Activated T-cell treated with anti-CD3 and anti-CD28 coated beads, Interleukin-2, amount 50 U/mL, for 4 hours (primary cell): ENCODE data around the gene CNNM2. TPM values are rescaled to one million over a fixed set of nuclear protein-coding genes. Genes with fewer than 3 reads are reported as not detected.
"Not testable (repeated sequence)": the region's sequence is repeated elsewhere in the genome, so short reads cannot be mapped to it uniquely, and the experiment has no call there.

Experiments used
- ATAC-seq, 2 donors: fragments of 200-7000 bp; cut with Tn5 transposase; one replicate each; pipeline ENCODE4 v1.10.0; 2021
- DNase-seq: peaks from one replicate; pipeline ENCODE4 v3.0.0-alpha.2; 2020
- H3K27me3 Mint-ChIP-seq: one replicate; pipeline ENCODE4 v1.8.0; 2021; ENCODE audit warnings: low read depth, mixed read lengths
- H3K36me3 Mint-ChIP-seq: one replicate; pipeline ENCODE4 v1.8.0; 2022; ENCODE audit warnings: mixed read lengths; ENCODE audit not compliant: insufficient read depth
- H3K4me1 Mint-ChIP-seq: one replicate; pipeline ENCODE4 v1.8.0; 2021; ENCODE audit warnings: low read depth, mixed read lengths
- H3K4me3 Mint-ChIP-seq: one replicate; pipeline ENCODE4 v1.8.0; 2021; ENCODE audit warnings: mild to moderate bottlenecking, moderate library complexity, mixed read lengths
- H3K9me3 Mint-ChIP-seq: one replicate; pipeline ENCODE4 v1.8.0; 2021; ENCODE audit warnings: mixed read lengths
- total RNA-seq, 3 donors: library from RNA; stranded (reverse); gene quantifications; one replicate each; pipeline ENCODE4 v1.2.1, GENCODE V29; 2021

CNNM2 gene
- total RNA-seq, 3 donors from 2014 or later: 6.0 to 6.3 (median 6.1) TPM

DNA sequence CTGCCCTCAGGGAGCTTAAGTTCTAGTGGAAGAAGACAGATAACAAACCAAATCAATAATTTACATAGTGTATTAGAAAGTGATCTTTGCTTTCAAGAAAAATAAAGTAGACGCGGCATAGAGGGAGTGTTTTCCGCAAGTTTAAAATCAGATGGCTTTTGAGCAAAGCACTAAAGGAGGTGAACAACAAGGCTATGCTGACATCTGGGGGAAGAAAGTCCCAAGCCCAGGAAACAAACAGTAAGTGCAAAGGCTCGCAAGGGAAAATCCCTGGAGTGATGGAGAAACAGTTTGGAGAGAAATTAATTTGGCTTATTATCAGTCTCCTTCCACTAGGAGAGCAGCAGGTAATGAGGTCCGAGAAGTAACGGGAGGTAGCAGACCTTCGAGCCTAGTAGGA lies 1.9 kb upstream of the CNNM2 start:
- ATAC-seq (no peak), DNase-seq (no peak)
- peaks cover 30% of the 10 kb centered on the region for H3K4me1 Mint-ChIP-seq
- H3K4me3 Mint-ChIP-seq: peak overlapping the region; percentile 92
- H3K9me3 Mint-ChIP-seq: no peaks in the 10 kb centered on the region
- H3K36me3 Mint-ChIP-seq: no peaks in the 10 kb centered on the region
- peaks cover 17% of the 10 kb centered on the region for H3K27me3 Mint-ChIP-seq

DNA sequence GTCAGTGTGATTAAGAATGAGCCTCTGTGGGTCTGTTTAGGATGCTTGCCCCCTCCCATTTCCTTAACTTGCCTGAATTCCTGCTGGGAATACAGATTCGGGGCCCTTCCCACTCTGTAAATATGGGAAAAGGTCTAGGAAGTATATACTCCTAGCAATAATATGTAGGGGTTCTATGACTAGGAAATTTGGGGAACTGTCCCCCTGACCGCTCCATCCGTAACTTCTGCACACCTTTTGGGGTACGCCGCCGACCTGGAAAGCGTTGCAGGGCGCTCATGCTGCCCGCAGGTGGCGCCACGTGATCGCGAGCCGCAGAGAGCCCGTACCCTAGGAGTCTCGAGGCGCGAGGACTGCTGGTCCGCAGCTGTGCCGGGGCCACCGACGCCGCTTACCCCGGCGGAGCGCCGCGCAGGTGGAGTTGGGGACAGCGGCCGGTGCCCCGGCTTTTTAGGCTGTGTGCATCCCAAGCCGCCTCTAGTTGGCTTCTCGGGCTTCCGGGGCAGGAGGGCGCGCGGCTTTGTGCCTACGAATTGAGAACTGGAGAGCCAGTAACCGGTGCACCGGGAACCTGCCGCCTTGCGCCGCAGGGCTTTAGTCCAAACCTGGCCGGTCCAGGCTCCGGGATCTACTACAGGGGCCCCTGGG lies 656 bp upstream of the CNNM2 start:
- DNase-seq: peak; percentile 78
- ATAC-seq: peak; percentile 56 to 58
- H3K4me1 Mint-ChIP-seq: peaks cover 42% of the 10 kb centered on the region
- H3K9me3 Mint-ChIP-seq: no peaks in the 10 kb centered on the region
- H3K27me3 Mint-ChIP-seq: peaks cover 15% of the 10 kb centered on the region
- peak overlapping the region; percentile 92 for H3K4me3 Mint-ChIP-seq
- peaks cover 1% of the 10 kb centered on the region for H3K36me3 Mint-ChIP-seq

DNA sequence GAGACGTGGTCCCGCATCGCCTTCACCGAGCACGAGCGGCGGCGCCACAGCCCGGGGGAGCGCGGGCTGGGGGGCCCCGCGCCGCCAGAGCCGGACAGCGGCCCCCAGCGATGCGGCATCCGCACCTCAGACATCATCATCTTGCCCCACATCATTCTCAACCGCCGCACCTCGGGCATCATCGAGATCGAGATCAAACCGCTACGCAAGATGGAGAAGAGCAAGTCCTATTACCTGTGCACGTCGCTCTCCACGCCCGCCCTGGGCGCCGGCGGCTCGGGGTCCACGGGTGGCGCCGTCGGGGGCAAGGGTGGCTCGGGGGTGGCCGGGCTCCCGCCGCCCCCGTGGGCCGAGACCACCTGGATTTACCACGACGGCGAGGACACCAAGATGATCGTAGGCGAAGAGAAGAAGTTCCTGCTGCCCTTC lies 737 bp downstream of the CNNM2 start:
- H3K9me3 Mint-ChIP-seq: no peaks in the 10 kb centered on the region
- peaks cover 1% of the 10 kb centered on the region for H3K36me3 Mint-ChIP-seq
- DNase-seq (peak; percentile 17), ATAC-seq (peak; percentile 2 to 5)
- H3K27me3 Mint-ChIP-seq: peaks cover 8% of the 10 kb centered on the region
- peak overlapping the region; percentile 92 for H3K4me3 Mint-ChIP-seq
- H3K4me1 Mint-ChIP-seq: peaks cover 55% of the 10 kb centered on the region

DNA sequence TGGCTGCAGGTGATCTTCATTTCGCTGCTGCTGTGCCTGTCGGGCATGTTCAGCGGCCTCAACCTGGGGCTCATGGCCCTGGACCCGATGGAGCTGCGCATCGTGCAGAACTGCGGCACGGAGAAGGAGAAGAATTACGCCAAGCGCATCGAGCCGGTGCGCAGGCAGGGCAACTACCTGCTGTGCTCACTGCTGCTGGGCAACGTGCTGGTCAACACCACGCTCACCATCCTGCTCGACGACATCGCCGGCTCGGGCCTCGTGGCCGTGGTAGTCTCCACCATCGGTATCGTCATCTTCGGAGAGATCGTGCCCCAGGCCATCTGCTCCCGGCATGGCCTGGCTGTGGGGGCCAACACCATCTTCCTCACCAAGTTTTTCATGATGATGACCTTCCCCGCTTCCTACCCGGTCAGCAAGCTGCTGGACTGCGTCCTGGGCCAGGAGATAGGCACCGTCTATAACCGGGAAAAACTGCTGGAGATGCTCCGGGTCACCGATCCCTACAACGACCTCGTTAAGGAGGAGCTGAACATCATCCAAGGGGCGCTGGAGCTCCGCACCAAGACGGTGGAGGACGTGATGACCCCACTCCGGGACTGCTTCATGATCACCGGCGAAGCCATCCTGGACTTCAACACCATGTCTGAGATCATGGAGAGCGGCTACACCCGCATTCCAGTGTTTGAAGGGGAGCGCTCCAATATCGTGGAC lies 1.3 kb downstream of the CNNM2 start:
- ATAC-seq (no peak), DNase-seq (no peak)
- peaks cover 59% of the 10 kb centered on the region for H3K4me1 Mint-ChIP-seq
- H3K9me3 Mint-ChIP-seq: no peaks in the 10 kb centered on the region
- H3K27me3 Mint-ChIP-seq: peaks cover 5% of the 10 kb centered on the region
- H3K4me3 Mint-ChIP-seq: peak overlapping the region; percentile 92
- H3K36me3 Mint-ChIP-seq: peaks cover 1% of the 10 kb centered on the region

DNA sequence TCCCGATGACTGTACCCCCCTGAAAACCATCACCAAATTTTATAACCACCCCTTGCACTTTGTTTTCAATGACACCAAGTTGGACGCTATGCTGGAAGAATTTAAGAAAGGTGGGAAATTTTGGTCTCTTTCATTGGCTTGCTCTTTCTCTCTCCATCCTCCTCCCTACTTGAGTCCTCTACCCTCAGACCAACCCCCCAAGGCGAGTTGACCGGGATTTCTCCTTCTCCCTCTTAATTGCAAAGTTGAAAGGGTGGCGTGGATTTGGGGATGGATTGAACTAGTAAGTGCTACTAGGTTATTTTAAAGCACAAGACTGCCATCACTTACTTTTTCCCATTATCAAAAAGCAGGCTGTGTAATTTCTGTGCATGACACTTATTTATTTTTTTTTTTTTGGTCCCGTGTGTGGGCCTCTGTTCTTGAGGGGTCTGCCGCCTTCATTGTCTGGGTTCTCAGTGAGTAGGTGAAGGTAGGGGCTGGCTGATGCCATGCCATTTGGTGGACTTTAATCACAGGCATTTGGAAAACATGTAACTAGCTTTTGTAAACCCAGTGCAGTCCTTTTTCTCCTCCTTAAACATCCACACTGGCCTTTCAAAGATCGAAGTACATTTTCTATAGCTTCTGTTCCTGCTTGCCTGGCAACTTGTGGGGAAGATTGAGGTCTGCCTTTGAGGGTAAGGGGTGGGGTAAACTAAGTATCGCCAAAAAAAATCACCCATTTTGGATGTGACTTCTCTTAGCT lies 2.1 kb downstream of the CNNM2 start:
- H3K36me3 Mint-ChIP-seq: peaks cover 1% of the 10 kb centered on the region
- no peak for ATAC-seq
- peak overlapping the region; percentile 92 for H3K4me3 Mint-ChIP-seq
- H3K9me3 Mint-ChIP-seq: no peaks in the 10 kb centered on the region
- peaks cover 59% of the 10 kb centered on the region for H3K4me1 Mint-ChIP-seq
- peaks cover 5% of the 10 kb centered on the region for H3K27me3 Mint-ChIP-seq
- no peak for DNase-seq

DNA sequence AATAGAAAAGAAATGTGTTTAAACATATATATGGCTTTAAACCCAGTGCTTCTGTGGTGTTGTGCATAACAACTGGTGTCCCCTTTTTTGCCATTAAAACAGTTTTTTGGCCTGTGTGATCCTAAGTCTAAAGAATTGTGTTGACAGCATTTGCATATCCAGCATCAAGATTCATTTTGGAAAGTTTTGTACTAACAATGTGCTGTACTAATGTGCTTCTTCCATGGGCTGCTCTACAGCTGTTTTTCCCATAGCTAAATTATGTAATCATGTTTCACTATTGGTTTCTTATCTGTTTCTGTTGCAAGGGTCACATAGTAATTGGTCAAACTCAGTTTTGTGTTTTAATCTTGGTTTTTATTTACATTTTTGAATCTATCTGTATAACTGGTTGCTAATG lies 5.5 kb downstream of the CNNM2 start:
- H3K36me3 Mint-ChIP-seq: peaks cover 6% of the 10 kb centered on the region
- H3K4me3 Mint-ChIP-seq: no peak overlapping the region
- no peaks in the 10 kb centered on the region for H3K9me3 Mint-ChIP-seq
- no peaks in the 10 kb centered on the region for H3K27me3 Mint-ChIP-seq
- peaks cover 55% of the 10 kb centered on the region for H3K4me1 Mint-ChIP-seq
- ATAC-seq (no peak), DNase-seq (no peak)

DNA sequence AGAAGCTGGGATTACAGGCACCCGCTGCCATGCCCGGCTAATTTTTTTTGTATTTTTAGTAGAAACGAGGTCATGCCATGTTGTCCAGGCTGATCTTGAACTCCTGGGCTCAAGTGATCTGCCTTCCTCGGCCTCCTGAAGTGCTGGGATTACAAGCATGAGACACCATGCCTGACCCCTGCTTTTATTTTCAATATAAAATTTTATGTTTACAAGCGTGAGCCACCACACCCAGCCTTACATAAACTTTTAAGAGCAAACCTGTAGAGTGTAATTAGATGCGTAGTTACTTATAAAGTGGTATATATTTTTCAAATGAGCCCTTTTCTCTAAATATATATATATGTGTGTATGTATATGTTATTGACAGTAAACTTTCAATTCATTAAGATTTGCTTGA lies 8.7 kb downstream of the CNNM2 start:
- H3K27me3 Mint-ChIP-seq: no peaks in the 10 kb centered on the region
- H3K4me1 Mint-ChIP-seq: peaks cover 28% of the 10 kb centered on the region
- peaks cover 8% of the 10 kb centered on the region for H3K36me3 Mint-ChIP-seq
- DNase-seq (no peak), ATAC-seq (no peak)
- no peaks in the 10 kb centered on the region for H3K9me3 Mint-ChIP-seq
- H3K4me3 Mint-ChIP-seq: no peak overlapping the region

DNA sequence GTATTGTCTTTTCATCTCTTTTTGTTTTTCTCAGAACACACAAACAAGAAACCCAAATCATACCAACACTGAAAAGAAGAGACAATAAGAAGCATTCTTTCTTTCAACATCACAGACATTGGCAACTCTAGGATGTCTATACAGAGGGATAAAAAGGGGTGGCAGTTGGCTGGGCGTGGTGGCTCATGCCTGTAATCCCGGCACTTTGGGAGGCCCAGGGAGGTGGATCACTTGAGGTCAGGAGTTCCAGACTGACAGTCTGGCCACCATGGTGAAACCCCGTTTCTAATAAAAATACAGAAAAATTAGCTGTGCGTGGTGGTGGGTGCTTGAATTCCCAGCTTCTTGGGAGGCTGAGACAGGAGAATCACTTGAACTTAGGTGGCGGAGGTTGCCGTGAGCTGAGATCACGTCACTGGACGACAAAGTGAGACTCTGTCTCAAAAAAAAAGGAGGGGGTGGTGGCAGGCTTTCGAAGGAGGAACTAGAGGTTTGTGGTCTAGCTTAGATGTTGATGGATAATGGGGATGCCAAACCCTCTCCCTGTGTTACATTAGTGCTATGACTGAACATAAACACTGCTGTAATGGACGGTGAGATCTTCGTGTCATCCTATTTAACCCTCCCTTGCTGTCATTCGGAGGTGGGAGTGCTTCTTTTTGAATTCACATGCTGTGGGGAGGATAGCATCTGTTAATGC lies 9.4 kb downstream of the CNNM2 start:
- peaks cover 24% of the 10 kb centered on the region for H3K4me1 Mint-ChIP-seq
- no peaks in the 10 kb centered on the region for H3K27me3 Mint-ChIP-seq
- H3K36me3 Mint-ChIP-seq: peaks cover 9% of the 10 kb centered on the region
- no peaks in the 10 kb centered on the region for H3K9me3 Mint-ChIP-seq
- no peak overlapping the region for H3K4me3 Mint-ChIP-seq
- DNase-seq (no peak), ATAC-seq (peak; percentile 43 to 71)

DNA sequence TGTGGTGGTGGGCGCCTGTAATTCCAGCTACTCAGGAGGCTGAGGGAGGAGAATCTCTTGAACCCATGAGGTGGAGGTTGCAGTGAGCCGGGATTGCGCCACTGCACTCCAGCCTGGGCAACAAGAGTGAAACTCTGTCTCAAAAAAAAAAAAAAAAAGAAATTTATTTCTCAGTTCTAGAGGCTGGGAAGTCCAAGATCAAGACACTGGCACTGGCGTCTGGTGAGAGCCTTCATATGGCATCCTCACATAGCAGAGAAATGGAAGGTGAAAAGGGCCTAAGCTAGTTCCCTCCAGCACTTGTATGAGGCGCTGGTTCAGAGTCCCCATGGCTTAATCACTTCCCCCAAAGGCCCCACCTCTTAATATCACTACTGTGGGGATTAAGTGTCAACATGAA lies 10.3 kb downstream of the CNNM2 start:
- H3K4me1 Mint-ChIP-seq: peaks cover 15% of the 10 kb centered on the region
- ATAC-seq, H3K9me3 Mint-ChIP-seq, H3K36me3 Mint-ChIP-seq, H3K27me3 Mint-ChIP-seq, H3K4me3 Mint-ChIP-seq, DNase-seq: not testable (repeated sequence)

DNA sequence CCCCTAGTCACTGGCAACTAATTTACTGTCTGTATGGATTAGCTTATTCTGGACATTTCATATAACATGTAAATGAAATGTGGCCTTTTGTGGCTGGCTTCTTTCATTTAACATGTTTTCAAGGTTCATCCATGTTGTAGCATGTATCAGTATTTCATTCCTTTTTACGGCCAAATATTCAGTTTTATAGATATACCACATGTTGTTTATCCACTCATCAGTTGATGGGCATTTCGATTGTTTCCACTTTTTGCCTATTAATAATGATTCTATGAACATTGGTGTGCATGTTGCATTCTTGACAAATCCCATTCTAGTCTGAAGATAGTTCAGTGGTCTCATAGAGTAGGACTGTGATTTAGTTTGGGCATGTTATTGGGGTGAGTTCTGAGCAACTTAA lies 12.6 kb downstream of the CNNM2 start:
- H3K27me3 Mint-ChIP-seq: no peaks in the 10 kb centered on the region
- H3K9me3 Mint-ChIP-seq: no peaks in the 10 kb centered on the region
- no peak for DNase-seq
- H3K4me3 Mint-ChIP-seq: no peak overlapping the region
- no peak for ATAC-seq
- peaks cover 11% of the 10 kb centered on the region for H3K36me3 Mint-ChIP-seq
- H3K4me1 Mint-ChIP-seq: peaks cover 7% of the 10 kb centered on the region

DNA sequence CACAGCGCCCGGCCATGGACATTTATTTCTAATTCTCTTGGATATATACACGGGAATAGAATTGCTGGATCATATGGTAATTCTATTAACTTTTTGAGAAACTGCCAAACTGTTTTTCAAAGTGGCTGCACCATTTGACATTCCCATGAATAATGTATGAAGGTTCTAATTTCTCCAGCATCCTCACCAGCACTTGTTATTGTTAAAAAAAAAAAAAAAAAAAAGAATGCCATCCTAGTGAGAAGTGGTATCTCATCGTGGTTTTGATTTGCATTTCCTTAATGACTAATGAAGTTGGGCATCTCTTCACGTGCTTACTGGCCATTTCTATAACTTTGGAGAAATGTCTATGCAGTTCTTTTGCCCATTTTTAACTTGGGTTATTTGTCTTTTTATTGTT lies 13.5 kb downstream of the CNNM2 start:
- no peak for DNase-seq
- no peak for ATAC-seq

DNA sequence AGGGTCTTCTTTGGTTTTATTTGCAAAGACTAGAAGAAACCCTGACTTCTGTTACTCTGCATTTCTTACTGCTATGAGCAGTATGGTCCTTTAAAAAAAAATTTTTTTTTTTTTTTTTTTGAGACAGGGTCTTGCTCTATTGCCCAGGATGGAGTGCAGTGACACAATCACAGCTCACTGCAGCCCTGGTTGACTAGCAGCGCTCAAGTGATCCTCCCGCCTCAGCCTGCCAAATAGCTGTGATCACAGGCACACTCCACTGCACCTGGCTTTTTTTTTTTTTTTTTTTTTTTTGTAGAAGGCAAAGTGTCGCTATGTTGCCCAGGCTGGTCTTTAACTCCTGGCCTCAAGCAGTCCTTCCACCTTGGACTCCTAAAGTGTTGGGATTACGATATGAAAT lies 17.4 kb downstream of the CNNM2 start:
- ATAC-seq: no peak
- peaks cover 20% of the 10 kb centered on the region for H3K4me1 Mint-ChIP-seq
- no peak overlapping the region for H3K4me3 Mint-ChIP-seq

More for the DNA sequence above, 13.5 kb downstream of the CNNM2 start:
- Mint-ChIP-seq H3K4me3 (no peak overlapping the region), H3K4me1 (peaks cover 16% of the 10 kb centered on the region), H3K27me3 (no peaks in the 10 kb centered on the region), H3K9me3 (no peaks in the 10 kb centered on the region), H3K36me3 (peaks cover 11% of the 10 kb centered on the region)

DNA sequence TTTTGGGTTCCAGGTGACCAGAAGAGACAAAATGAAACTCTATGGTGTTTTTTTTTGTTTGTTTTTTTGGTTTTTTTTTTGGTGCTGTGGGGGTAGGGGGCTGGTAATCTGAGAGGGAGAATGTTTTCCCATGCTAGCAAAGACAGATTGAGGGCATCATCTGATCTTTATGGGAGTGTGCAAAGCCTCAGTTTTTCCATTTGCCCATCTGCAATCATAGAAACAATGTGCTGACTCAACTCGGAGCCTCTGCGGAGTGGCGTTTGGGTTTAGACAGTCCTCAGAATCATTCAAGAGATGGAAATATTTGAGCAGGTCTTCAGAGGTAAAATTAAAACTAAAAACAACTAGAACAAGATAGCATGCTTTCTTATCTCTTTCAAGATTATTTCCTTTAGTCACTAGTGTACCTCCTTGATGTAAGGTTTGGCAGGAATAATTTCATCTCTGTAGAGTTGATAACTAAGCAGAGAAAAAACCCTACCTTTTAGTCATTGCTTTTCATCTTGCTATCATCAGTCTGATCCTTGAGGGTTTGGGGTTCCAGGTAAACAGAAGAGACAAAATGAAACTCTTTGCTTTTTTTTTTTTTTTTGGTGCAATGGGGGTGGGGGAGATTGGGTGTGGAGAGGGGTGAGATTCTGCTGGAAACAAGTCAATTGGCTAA lies 18.0 kb downstream of the CNNM2 start:
- ATAC-seq: peak; percentile 80 to 91
- Mint-ChIP-seq H3K4me1 (peaks cover 20% of the 10 kb centered on the region), H3K4me3 (no peak overlapping the region), H3K27me3 (no peaks in the 10 kb centered on the region), H3K9me3 (no peaks in the 10 kb centered on the region), H3K36me3 (peaks cover 6% of the 10 kb centered on the region)
- no peak for DNase-seq

More for the DNA sequence above, 17.4 kb downstream of the CNNM2 start:
- H3K36me3 Mint-ChIP-seq: peaks cover 4% of the 10 kb centered on the region
- no peaks in the 10 kb centered on the region for H3K27me3 Mint-ChIP-seq
- H3K9me3 Mint-ChIP-seq: no peaks in the 10 kb centered on the region
- no peak for DNase-seq

DNA sequence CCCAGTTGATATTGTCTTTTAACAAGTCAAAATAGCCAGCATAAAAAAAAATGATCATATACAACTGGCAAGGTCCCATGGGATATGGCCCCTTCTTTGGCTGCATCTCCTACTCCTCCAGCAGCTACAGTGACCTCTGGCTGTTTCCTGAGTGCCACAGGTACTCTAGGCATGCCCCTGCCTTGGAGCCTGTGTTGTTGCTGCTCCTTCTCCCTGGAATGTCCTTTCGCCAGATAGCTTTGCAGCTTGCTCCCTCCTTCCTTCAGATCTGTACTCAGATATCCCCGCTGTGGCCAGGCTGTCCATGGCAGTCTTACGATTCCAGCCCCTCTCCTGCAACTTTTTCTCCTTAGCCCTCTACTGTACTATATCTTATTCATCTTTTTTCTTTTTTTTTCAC lies 23.3 kb downstream of the CNNM2 start:
- H3K36me3 Mint-ChIP-seq: peaks cover 9% of the 10 kb centered on the region
- peaks cover 8% of the 10 kb centered on the region for H3K4me1 Mint-ChIP-seq
- H3K9me3 Mint-ChIP-seq: no peaks in the 10 kb centered on the region
- no peaks in the 10 kb centered on the region for H3K27me3 Mint-ChIP-seq
- ATAC-seq: no peak
- DNase-seq: no peak
- H3K4me3 Mint-ChIP-seq: no peak overlapping the region
